Thyroid gland (tissue), 4 donors: ENCODE data around the gene SLC7A5.
"Not testable (repeated sequence)": the region's sequence is repeated elsewhere in the genome, so short reads cannot be mapped to it uniquely, and the experiment has no call there.

Source experiments
- CTCF ChIP-seq, 6 experiments: fragments of 200-600 bp in 3 of 6; fragments of 450-650 bp in 3 of 6; sonication (generic) in 3 of 6; IDR thresholded peaks; one replicate each; pipeline ENCODE4 v1.5.1; 2016 to 2019; ENCODE audit warnings: antibody characterized with exemption in 6 of 6, mild to moderate bottlenecking in 2 of 6, inconsistent platforms in 1 of 6, moderate library complexity in 1 of 6
- POLR2A ChIP-seq, 2 donors: fragments of 450-650 bp; IDR thresholded peaks; one replicate each; pipeline ENCODE4 v1.6.1; 2017; ENCODE audit warnings: antibody characterized with exemption in 2 of 2, mild to moderate bottlenecking in 2 of 2, moderate library complexity in 1 of 2

GRCh38 chr16:87862597-87863326 is 6.5 kb downstream of the SLC7A5 start:
- TF ChIP-seq POLR2A, CTCF (IDR thresholded peaks at IDR 0.05): not testable (repeated sequence)
